Vagina (tissue), 2 donors: ENCODE data around the gene ASPG.

Experiments
- POLR2AphosphoS5 ChIP-seq, 2 donors: sonication (generic); formaldehyde crosslinking; IDR thresholded peaks; one replicate each; pipeline ENCODE4 v1.9.0; 2017; ENCODE audit warnings: antibody characterized with exemption in 2 of 2, mild to moderate bottlenecking in 2 of 2, low read depth in 1 of 2; ENCODE audit not compliant: insufficient read depth in 1 of 2
- TF ChIP-seq, protein P1 (sequence below), 3 experiments: fragments of 450-650 bp in 2 of 3; fragments of 200-600 bp in 1 of 3; sonication (generic) in 1 of 3; IDR thresholded peaks; one replicate each; pipeline ENCODE4 v1.5.1; 2017 to 2019; ENCODE audit warnings: antibody characterized with exemption in 3 of 3, mild to moderate bottlenecking in 2 of 3, moderate library complexity in 2 of 3

DNA sequence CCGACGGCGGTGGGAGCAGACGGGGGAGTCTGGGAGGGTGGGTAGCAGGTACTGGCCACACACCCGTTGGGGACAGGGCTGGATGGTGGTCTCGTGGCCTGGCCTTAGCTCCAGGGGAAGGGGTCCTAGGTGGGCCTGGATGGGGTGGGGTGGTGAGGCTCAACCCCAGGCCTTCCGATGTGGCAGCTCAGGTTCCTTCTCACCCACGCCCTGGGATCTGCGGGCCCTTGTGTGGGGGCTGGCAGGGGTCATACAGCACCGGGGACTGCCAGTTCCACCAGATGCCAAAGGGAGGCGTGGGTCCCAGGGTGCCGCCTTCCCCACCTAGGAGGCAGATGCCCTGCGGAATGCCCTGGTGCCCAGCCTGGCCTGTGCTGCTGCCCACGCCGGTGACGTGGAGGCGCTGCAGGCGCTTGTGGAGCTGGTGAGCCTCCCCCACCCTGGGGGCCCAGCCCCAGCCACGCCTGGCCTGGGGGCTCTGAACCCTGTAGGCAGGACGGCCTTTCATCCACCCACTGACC, 21.0 kb downstream of the ASPG start:
- TF ChIP-seq POLR2AphosphoS5 (IDR thresholded peaks at IDR 0.05; ENCODE audit: insufficient read depth in 1 of 2, low read depth in 1 of 2), result no peak
- TF ChIP-seq, protein P1, sequence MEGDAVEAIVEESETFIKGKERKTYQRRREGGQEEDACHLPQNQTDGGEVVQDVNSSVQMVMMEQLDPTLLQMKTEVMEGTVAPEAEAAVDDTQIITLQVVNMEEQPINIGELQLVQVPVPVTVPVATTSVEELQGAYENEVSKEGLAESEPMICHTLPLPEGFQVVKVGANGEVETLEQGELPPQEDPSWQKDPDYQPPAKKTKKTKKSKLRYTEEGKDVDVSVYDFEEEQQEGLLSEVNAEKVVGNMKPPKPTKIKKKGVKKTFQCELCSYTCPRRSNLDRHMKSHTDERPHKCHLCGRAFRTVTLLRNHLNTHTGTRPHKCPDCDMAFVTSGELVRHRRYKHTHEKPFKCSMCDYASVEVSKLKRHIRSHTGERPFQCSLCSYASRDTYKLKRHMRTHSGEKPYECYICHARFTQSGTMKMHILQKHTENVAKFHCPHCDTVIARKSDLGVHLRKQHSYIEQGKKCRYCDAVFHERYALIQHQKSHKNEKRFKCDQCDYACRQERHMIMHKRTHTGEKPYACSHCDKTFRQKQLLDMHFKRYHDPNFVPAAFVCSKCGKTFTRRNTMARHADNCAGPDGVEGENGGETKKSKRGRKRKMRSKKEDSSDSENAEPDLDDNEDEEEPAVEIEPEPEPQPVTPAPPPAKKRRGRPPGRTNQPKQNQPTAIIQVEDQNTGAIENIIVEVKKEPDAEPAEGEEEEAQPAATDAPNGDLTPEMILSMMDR (IDR thresholded peaks at IDR 0.05), result no peak
